Neural crest cell (in vitro differentiated cells): ENCODE data around the gene C19orf44. TPM values are rescaled to one million over a fixed set of nuclear protein-coding genes. Genes with fewer than 3 reads are reported as not detected.

ENCODE experiments used
- DNase-seq: peaks from one replicate; pipeline ENCODE4 v3.0.0; 2021; ENCODE audit warnings: low read depth, mixed read lengths, low spot score
- H3K27ac Mint-ChIP-seq: one replicate; pipeline ENCODE4 v1.8.0; 2021; ENCODE audit warnings: mild to moderate bottlenecking, mixed read lengths; ENCODE audit not compliant: unreplicated experiment
- H3K27me3 Mint-ChIP-seq: 2 replicates; pipeline ENCODE4 v1.8.0; 2021; ENCODE audit warnings: low read depth, mild to moderate bottlenecking, mixed read lengths
- H3K36me3 Mint-ChIP-seq: 2 replicates; pipeline ENCODE4 v1.8.0; 2021; ENCODE audit warnings: low read depth, mild to moderate bottlenecking, mixed read lengths
- H3K4me1 Mint-ChIP-seq: 2 replicates; pipeline ENCODE4 v1.8.0; 2021; ENCODE audit warnings: mixed read lengths
- H3K4me3 Mint-ChIP-seq: one replicate; pipeline ENCODE4 v1.8.0; 2021; ENCODE audit warnings: mild to moderate bottlenecking, mixed read lengths
- H3K9me3 Mint-ChIP-seq: 2 replicates; pipeline ENCODE4 v1.8.0; 2021; ENCODE audit warnings: mixed read lengths
- total RNA-seq: library from RNA; stranded (reverse); gene quantifications from 2 replicates; pipeline ENCODE4 v1.2.1, GENCODE V29; 2021
- TF ChIP-seq, protein P1 (sequence below): fragments of 200-600 bp; sonication (generic); conservative IDR thresholded peaks from 2 replicates; pipeline ENCODE4 v1.5.0; 2021; ENCODE audit warnings: antibody characterized with exemption, mild to moderate bottlenecking

C19orf44 gene
- total RNA-seq, 1 donor from 2014 or later: 9.6 TPM

DNA sequence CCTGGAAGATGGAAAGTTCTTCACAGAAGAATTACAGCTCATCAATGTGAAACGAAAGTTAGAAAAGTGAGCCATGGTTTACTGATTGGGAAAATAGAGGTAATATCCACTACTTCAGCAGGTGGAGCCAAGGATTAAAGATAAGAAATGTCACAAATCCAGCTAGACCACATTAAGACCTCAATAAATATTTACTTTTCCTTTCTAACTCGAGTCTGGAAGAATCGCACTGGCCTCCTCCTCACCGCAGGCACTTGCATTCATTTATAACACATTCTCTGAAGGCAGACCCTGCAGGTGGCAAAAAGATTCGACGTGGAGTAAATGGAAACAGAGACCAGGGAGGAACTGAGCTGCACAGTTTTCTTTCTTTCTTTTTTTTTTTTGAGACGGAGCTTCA lies 68.6 kb downstream of the C19orf44 start:
- TF ChIP-seq, protein P1, sequence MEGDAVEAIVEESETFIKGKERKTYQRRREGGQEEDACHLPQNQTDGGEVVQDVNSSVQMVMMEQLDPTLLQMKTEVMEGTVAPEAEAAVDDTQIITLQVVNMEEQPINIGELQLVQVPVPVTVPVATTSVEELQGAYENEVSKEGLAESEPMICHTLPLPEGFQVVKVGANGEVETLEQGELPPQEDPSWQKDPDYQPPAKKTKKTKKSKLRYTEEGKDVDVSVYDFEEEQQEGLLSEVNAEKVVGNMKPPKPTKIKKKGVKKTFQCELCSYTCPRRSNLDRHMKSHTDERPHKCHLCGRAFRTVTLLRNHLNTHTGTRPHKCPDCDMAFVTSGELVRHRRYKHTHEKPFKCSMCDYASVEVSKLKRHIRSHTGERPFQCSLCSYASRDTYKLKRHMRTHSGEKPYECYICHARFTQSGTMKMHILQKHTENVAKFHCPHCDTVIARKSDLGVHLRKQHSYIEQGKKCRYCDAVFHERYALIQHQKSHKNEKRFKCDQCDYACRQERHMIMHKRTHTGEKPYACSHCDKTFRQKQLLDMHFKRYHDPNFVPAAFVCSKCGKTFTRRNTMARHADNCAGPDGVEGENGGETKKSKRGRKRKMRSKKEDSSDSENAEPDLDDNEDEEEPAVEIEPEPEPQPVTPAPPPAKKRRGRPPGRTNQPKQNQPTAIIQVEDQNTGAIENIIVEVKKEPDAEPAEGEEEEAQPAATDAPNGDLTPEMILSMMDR: no peak
- no peaks in the 10 kb centered on the region for H3K9me3 Mint-ChIP-seq
- H3K4me1 Mint-ChIP-seq: no peaks in the 10 kb centered on the region
- H3K27ac Mint-ChIP-seq: peak overlapping the region; percentile 28
- no peak overlapping the region for H3K4me3 Mint-ChIP-seq
- no peaks in the 10 kb centered on the region for H3K27me3 Mint-ChIP-seq
- DNase-seq: no peak
- peaks cover 18% of the 10 kb centered on the region for H3K36me3 Mint-ChIP-seq

DNA sequence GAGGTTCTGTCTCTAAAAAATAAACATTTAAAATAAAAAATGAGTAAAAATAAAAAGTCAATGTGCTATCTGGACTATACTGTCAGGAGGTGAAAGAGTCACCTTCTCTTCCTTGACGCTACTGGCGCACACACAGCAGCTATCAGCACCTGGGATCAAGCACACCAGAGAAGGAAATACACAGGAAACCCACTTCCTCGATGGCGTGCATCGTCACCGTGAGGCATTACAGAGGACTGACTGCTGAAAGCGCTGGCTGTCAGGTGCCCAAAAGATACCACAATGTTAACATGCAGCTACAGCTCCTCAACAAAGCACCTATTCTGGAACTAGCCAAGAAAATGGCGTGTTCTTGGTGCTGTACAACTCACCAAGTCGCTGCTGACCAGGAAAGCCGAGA lies 70.0 kb downstream of the C19orf44 start:
- no peak overlapping the region for H3K27ac Mint-ChIP-seq
- H3K36me3 Mint-ChIP-seq: peaks cover 15% of the 10 kb centered on the region

DNA sequence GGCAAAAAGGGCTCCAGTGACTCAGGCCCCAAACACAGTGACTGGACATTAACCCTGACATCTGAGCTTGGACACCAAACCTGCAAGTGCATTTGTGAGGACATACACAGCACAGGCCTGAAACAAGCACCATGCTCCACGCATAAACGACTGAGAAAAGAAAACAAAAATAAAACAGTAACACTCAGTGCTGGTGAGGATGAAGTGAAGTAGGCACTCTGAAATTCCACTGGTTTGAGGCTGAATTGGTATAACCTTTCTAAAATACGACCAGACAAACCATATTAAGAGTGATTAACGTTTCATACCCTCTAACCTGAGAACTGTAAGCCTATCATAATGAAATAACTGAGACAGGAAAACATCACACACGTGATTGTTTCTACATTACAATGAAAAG lies 70.5 kb downstream of the C19orf44 start:
- no peaks in the 10 kb centered on the region for H3K9me3 Mint-ChIP-seq
- peak overlapping the region; percentile 27 for H3K4me3 Mint-ChIP-seq
- H3K27me3 Mint-ChIP-seq: no peaks in the 10 kb centered on the region
- TF ChIP-seq, protein P1: no peak
- peaks cover 8% of the 10 kb centered on the region for H3K4me1 Mint-ChIP-seq
- no peak for DNase-seq
- peaks cover 15% of the 10 kb centered on the region for H3K36me3 Mint-ChIP-seq
- H3K27ac Mint-ChIP-seq: no peak overlapping the region

More for the DNA sequence above, 70.0 kb downstream of the C19orf44 start:
- Mint-ChIP-seq H3K27me3 (no peaks in the 10 kb centered on the region), H3K4me1 (peaks cover 3% of the 10 kb centered on the region), H3K9me3 (no peaks in the 10 kb centered on the region), H3K4me3 (peak overlapping the region; percentile 27)
- DNase-seq: no peak
- TF ChIP-seq, protein P1: no peak

DNA sequence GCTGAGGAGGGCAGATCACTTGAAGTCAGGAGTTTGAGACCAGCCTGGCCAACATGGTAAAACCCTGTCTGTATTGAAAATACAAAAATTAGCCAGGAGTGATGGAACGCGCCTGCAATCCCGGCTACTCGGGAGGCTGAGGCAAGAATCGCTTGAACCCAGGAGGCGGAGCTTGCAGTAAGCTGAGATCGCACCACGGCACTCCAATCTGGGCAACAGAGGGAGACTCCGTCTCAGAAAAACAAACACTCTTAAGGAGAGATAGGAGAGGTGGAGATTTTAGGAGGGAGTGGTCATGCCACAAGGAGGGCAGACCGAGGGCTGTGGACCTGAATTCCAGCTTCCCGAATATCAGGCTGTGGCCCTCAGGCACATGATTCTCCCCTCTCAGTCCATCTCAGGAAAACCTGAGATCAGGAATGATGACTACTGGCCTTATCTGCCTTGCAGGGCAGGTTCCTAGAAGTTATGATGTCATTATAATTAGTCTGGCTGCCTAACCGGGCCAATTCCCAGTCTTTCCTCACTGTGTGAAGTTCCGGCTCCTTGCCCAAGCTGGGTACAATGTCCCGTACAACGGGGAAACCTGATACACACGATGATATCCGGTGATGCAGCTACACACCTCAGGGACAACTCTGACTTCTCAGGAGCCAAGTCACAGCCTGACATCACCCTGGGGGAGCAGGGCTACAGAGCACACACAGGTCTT lies 73.6 kb downstream of the C19orf44 start:
- H3K27ac Mint-ChIP-seq: no peak overlapping the region

More for the DNA sequence above, 73.6 kb downstream of the C19orf44 start:
- no peaks in the 10 kb centered on the region for H3K9me3 Mint-ChIP-seq
- H3K4me1 Mint-ChIP-seq: peaks cover 27% of the 10 kb centered on the region
- no peaks in the 10 kb centered on the region for H3K27me3 Mint-ChIP-seq
- H3K36me3 Mint-ChIP-seq: peaks cover 11% of the 10 kb centered on the region
- TF ChIP-seq, protein P1: no peak
- peak overlapping the region; percentile 81 for H3K4me3 Mint-ChIP-seq
- DNase-seq: no peak

Other genes starting within 250 kb of the C19orf44 start
- gene KLF2, start 171.6 kb upstream of the C19orf44 start, total RNA-seq: 0.16 and 0.54 TPM in 2 replicates
- 57.6 and 62.9 TPM in 2 replicates for gene EPS15L1, start 24.4 kb upstream of the C19orf44 start, total RNA-seq
- gene CALR3, start 227 bp upstream of the C19orf44 start, total RNA-seq: not detected in 2 replicates
- gene CHERP, start 46.0 kb downstream of the C19orf44 start, total RNA-seq: 93.3 and 95.7 TPM in 2 replicates
- gene SLC35E1, start 76.0 kb downstream of the C19orf44 start, total RNA-seq: 30.4 and 32.5 TPM in 2 replicates
- 11.7 and 11.8 TPM in 2 replicates for gene MED26, start 131.8 kb downstream of the C19orf44 start, total RNA-seq
- 78.7 and 79.1 TPM in 2 replicates for gene SMIM7, start 163.8 kb downstream of the C19orf44 start, total RNA-seq
- gene TMEM38A, start 164.7 kb downstream of the C19orf44 start, total RNA-seq: 3.4 and 4.4 TPM in 2 replicates
- 0.02 TPM in 1 of 2 replicates, not detected in the other for gene NWD1, start 223.5 kb downstream of the C19orf44 start, total RNA-seq